Myocyte (in vitro differentiated cells): ENCODE data around the gene PEX10. TPM values are rescaled to one million over a fixed set of nuclear protein-coding genes. Genes with fewer than 3 reads are reported as not detected.

Source experiments
- DNase-seq: peaks from one replicate; pipeline ENCODE4 v3.0.0-alpha.2; 2012; ENCODE audit warnings: low read depth
- total RNA-seq: library from RNA; depleted of rRNA; stranded (reverse); fragments of >200 nt; gene quantifications from 2 replicates; pipeline ENCODE4 v1.2.3, GENCODE V29; 2014

PEX10 gene
- total RNA-seq, 1 donor from 2014 or later = 54.4 TPM

- DNase-seq = no peak
These were observed 36.1 kb downstream of the PEX10 start for GRCh38 chr1:2376261-2376741.

DNA sequence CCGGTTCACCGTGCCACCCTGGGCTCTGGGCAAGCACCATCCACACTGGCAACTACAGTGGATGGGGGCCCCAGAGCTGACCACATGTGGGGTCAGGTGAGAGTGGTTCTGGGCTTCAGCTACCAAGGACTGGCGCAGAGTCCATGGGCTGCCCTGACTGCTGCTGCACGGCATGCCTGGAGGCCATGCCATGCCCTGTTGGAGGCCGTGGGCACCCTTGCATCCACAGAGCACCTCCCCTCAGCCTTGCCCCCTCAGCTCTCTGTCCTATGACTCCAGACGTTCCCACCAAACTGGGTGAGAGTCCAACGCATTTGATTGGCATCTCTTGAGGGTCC, 36.5 kb downstream of the PEX10 start:
- DNase-seq = no peak

GRCh38 chr1:2375246-2375922, 37.0 kb downstream of the PEX10 start:
- no peak for DNase-seq

DNA sequence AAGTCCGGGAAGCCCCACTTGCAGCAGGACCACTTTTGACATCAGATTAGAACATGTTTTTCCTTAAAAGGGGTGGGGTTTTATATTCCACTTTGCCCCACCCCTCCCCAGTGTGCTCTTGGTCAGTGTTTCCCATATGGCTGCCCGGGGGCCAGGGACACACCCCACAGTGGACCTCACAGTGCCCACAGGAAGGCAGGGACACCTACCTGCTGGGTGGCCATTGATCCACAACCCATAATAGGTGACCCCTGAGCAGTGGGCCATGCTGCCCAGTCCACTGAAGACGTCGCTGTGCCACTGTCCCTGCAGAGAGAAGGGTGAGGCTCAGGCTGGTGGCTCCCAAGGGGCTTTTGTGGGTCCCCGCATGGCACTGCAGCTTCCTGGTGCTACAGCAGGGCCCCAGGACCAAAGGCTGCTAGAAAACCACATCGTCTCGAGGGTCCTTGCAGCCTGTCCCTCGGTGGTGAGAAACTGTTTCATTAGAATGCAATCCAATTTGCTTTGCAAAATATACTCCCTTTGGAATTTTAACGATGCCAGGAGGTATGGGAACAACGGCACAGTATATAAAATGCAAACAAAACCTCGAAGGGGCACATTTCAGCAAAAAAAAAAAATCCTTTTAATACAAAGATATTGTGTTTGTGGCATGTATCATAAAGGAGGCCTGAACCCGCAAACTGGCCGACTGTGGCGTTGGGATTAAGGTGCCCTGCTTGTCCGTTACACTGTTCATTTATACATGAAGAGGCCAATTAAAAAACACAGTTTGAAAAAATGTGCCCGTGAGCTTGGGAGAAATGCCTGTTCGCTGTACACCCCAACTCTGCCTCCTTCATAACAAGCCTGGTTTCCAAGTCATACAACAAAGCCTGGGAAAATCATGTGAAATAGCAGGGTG, 37.9 kb downstream of the PEX10 start:
- no peak for DNase-seq

DNA sequence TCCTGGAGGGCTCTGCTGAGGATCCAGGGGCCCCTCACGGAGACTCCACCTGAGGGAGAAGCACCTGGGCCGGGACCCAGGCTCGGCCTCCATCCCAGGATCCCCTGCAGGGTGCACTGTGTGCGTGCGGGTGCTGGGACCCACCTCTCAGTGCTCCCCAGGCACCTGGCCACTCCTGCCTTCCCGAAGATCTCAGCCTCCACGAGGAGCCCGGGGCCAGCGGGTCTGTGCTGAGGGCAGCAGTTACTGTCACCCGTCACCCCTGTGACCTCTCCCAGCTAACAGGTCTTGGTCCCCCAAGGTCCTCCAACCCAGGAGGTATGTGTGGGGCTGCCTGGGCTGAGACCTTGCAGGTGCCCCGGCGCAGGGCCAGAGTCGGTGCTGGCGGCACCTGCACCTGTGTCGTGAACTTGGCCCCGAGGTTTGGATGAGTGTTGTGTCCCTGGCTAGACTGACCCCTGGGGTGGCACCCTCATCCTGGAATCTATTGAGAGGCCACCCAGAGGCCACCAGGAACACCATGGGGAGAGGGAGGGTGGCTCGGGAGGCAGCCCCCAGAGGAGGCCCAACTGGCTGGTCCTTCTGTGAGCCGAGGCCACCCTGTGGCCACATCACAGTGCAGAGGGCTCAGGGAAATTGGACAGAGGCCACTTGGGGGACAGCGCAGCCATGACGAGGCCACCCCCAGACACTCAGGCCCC, 38.7 kb downstream of the PEX10 start:
- no peak for DNase-seq

DNA sequence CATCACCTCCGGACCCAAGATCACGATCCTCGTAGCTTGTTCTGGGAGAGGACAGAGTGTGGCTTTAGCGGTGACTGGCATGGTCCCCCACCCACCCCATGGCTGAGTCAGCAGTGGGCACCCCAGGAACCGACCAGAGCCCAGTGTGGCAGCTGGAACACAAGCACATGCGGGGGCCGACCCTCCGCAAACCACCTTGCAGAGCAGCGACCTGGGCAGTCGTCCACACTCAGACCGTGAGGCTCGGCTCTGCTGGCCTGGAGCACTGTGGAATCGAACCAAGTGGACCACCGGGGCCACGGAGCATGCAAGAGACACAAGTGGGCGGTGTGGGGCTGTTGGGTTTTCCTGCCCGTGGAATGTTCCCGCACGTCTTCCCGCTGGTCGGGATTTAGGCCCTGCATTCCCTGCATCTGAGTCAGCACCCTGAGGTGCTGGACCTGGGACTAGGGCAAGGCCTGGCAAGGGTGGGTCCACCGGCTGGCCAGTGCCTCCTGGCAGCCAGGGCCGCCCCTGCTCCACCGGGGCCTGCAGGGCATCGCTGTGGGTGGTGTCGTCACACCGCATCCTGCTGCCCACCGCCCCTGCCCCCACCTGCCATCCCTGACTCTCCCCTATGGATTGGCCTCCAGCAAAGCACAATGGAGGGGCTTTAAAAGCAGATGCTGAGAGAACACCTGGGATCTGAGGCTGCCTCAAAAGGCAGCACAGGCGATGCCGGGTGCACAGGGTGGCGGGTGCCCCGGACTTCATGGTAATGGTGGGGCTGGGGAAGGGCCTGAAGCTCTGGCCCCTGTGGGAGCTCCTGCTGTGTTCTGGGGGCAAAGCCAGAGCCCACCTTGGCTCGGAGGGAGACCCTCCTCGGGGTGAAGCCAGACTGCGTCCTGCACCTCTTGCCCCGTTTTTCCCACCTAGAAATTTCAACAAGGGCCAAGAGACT, 39.5 kb downstream of the PEX10 start:
- no peak for DNase-seq

GRCh38 chr1:2368053-2368744, 44.2 kb downstream of the PEX10 start:
- no peak for DNase-seq

GRCh38 chr1:2363847-2364513, 48.4 kb downstream of the PEX10 start:
- DNase-seq = no peak

GRCh38 chr1:2360588-2361364, 51.6 kb downstream of the PEX10 start:
- DNase-seq = no peak

GRCh38 chr1:2358651-2359640, 53.4 kb downstream of the PEX10 start:
- DNase-seq = no peak

DNA sequence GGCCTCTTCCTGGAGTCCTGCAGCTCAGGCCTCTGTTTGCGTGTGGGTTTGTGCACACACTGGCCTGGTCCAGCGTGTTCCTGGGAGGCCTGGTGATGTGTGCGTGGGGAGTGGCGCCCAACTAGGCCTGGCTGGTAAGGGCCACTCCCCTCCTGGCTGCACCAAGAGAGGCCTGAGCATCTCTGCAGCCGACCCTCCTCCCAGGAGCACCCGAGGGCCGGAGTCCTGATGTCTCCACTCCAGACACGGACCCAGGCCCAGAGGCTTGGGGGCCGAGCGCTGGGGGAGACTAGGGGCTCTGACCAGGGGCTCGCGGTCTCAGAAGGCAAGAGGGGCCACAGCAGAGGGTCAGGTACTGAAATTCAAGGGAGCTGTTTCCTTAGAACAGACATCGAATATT, 54.3 kb downstream of the PEX10 start:
- DNase-seq = no peak

DNA sequence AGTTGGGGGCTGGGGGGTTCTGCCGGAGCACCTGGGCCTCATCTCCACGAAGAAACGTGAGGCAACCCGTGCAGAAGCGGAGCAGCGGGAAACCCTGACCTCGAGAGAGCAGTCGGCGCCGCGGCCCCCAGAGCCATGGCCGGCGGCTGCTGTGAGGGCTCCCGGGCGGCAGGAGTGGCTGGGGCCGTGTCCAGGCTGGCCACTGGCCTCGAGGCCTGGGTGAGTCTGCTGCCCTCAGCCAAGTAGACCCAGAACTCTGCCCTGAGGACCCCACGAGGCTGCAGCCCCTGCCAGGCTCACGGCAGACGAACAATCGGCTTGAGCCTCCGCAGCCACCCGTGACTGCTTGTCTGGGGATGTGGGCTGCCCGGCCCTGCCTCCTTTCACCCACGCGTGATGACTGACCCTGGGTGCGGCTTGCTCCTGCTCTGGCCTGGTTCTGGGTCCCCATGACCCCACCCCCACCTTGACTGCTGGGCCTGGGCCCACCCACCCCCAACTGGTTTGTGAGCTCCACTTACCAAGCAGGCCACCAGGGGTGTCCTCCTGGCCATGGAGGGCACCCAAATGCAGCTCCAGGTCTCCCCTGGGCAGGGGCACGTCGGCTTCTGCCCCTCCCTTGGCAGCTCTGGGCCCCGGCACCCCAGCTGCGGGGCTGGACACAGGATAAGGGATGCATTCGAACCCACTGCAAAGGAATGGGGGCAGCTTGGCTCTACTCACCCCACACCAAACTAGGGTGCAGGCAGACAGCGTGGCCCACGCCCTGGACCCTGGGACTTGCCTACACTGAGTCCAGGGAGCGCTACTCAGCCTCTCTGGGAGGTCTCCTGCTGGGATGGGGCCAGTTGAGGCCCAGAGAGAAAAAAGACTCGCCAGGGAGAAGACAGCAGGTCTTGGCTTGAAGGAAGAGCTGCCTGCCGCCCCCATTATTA, 55.2 kb downstream of the PEX10 start:
- DNase-seq = no peak

DNA sequence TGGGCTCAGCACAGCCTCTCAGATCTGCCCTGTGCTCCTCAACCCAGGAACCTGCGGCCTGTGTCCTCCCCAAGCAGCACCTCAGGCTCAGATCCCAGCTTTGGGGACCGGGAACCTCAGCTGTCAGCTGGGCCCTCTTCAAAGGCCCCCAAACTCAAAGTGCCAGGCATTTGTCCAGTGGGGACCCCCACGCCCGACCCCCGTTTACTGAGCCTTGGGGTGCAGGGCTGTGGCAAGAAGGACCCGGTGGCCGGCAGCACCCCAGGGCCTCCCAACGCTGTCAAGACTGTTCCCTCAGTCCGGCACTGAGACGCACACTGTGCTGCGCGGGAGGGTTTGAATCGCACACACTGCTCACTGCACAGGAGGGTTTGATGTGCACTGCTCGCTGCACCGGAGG, 56.0 kb downstream of the PEX10 start:
- no peak for DNase-seq

GRCh38 chr1:2355373-2356261, 56.7 kb downstream of the PEX10 start:
- DNase-seq = no peak
